GM21529 (cell line): ENCODE results near the gene TUBGCP6.
"Not testable (repeated sequence)": the region's sequence is repeated elsewhere in the genome, so short reads cannot be mapped to it uniquely, and the experiment has no call there.

Experiments used
- ATAC-seq: cut with Tn5 transposase; IDR thresholded peaks from one replicate; pipeline ENCODE4 v1.9.1; 2021; ENCODE audit not compliant: unreplicated experiment

Gene TUBGCP6

DNA sequence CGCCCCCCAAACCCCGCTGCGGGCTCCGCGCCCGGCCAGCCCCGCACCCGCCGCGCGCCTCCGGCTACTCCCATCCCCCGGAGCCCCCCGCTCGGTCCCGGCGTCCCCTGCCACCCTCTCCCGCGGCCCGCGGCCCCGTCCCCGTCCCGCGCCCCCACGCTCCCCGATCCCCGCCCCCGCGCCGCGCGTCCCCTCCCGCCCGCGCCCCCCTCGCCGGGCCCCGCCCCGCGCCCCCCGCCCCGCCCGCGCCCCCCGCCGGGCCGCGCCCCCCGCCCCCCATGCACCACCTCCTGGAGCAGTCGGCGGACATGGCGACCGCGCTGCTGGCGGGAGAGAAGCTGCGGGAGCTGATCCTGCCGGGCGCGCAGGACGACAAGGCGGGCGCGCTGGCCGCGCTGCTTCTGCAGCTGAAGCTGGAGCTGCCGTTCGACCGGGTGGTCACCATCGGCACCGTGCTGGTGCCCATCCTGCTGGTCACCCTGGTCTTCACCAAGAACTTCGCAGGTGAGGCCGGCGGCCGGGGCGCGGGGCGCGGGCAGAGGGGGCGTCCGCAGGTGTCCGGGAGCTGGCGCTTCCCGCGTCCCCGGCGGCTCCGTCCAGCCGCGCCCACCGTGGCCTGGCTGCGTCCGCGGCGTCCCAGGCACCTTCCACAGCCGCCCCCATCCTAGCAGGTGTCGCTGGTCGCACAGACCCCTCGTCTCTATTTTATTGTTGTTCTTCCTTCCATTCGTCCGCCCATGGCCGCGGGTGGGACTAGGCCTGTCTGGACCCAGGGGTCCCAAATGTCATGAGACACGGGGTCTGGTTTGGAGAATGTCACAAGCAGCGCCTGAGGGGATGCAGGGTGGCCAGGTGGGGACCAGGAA is 74.1 kb downstream of the TUBGCP6 start, which contains the start of gene PANX2:
PANX2 (plus strand) TSS at position 279 of the 866 bp plus-strand sequence; CDS start at position 279, 0 bp downstream.
- no peak for ATAC-seq

- ATAC-seq, result no peak
These were observed 75.0 kb downstream of the TUBGCP6 start for GRCh38 chr22:50169774-50170341.

DNA sequence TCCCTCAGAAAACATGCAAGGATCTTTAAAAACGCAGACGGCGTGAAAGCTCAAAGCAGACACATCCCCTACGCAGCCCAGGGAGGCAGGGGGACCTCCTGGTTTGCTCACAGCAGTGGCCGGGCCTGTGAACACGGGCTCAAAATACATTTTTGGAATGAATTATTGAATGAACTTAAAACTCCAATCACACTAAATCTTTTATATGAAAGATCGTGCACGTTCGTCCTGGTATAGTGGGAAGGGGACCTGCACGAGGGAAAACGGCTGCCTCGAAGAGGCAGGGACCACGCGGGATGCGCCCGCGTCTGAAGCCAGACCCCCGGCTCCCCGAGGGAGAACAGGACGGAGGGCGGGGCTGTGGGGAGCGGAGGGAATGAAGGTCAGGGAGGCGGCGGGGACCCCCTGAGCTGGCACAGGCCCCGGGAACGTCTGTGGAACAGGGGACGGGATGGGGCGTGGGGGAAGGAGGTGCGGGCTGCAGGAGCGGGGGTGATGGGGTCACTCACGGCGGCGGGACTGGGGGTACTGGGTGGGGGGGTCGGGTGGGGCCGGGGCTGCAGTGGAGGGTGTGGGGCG is 75.6 kb downstream of the TUBGCP6 start:
- no peak for ATAC-seq

- not testable (repeated sequence) for ATAC-seq
These were observed 76.2 kb downstream of the TUBGCP6 start for GRCh38 chr22:50168490-50169180.

DNA sequence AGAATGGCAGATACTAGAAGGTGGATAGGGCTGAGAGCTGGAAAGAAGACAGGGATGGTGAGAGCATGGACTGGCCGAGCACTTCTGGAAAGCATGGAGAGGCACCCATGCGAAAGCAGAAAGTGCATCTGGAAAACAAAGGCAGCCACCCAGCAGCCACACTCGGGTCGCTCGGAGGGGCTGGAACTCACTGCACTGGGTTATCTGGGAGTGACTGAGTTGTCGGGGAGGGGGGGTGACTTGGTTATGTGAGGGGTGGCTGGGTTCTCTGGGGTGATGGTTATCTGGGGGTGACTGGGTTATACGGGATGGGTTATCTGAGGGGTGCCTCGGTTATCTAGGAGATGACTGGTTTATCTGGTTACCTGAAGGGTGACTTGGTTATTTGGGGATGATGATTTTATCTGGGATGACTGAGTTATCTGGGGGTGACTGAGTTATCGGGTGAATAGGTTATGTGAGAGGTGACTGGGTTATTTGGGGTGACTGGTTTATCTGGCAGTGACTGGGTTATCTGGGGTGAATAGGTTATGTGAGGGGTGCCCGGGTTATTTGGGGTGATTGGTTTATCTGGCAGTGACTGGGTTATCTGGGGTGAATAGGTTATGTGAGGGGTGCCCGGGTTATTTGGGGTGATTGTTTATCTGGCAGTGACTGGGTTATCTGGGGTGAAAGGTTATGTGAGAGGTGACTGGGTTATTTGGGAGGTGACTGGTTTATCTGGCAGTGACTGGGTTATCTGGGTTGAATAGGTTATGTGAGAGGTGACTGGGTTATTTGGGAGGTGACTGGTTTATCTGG is 76.9 kb downstream of the TUBGCP6 start:
- no peak for ATAC-seq
